ENCODE results near the gene GSTM2. TPM values are rescaled to one million over a fixed set of nuclear protein-coding genes. Genes with fewer than 3 reads are reported as not detected.
A peak's percentile ranks its signal among the peaks of the same experiment; 100 is the strongest.
"Not testable (repeated sequence)": the region's sequence is repeated elsewhere in the genome, so short reads cannot be mapped to it uniquely, and the experiment has no call there.

GSTM2 gene
- total RNA-seq, 1 donor from 2014 or later = 15.1 TPM

DNA sequence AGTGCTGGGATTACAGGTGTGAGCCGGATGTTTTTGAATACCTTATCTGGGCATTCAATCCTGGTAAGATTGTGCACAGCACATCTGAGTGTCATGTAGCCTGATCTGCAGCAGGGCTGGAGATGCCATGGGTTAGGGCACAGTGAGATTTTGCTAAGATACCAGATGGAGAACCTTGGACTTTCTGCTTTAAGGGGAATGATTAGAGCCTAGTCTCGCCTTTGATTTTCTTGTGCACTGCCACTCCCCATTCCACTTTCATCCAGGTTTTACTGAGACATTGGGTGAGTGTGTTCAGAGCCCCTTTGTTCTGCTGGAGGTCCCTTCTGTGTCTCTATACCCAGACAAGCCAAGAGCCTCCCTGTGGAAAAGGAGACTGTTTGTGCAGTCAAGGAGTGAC lies 6.0 kb downstream of the GSTM2 start:
- DNase-seq (ENCODE audit: low spot score) = not testable (repeated sequence)

GRCh38 chr1:109676683-109677381 lies 9.0 kb downstream of the GSTM2 start:
- not testable (repeated sequence) for DNase-seq (ENCODE audit: low spot score); ATAC-seq

More for the DNA sequence above, 6.0 kb downstream of the GSTM2 start:
- ATAC-seq = not testable (repeated sequence)

DNA sequence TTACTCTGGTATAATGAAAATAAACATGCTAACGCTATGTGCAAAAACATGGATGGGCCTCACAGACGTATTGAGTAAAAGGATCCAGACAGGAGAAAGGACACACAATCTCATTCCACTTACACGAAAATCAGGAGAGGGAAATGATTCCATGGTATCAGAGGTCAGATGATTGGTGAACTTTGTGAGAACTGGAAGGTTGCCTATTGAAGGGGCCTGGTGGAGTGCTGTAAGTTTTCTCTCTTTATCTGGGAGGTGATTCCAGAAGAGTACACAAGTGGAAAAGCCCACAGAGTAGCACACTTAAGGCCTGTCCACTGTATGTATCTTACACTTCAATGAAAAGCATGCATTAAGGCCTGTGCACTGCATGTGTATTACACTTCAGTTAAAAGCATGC lies 9.6 kb downstream of the GSTM2 start:
- ATAC-seq = no peak
- DNase-seq (ENCODE audit: low spot score) = no peak

GRCh38 chr1:109678637-109679036 lies 10.8 kb downstream of the GSTM2 start:
- ATAC-seq; DNase-seq (ENCODE audit: low spot score): not testable (repeated sequence)

GRCh38 chr1:109684777-109685176 lies 16.9 kb downstream of the GSTM2 start:
- not testable (repeated sequence) for ATAC-seq; DNase-seq (ENCODE audit: low spot score)

GRCh38 chr1:109685399-109685798 lies 17.5 kb downstream of the GSTM2 start:
- not testable (repeated sequence) for ATAC-seq; DNase-seq (ENCODE audit: low spot score)

DNA sequence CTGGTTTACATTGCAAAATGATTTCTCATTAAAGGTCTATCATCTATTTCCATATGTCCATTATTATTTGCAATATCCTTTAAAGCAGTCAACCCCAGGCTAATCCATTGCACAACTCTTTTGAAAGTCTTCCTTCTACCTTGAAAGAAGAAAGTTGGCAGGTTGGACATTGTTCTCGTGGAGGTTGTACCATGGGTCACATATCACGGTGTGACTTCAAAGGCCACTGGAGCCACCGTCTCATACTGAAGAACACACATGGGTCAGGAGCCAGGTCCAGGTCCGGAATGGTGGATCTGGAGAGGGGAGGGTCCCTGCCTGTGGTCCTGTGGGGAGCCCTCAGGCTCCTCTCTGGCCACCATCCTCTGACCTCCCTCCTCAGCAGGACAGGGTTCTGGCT lies 18.0 kb downstream of the GSTM2 start:
- DNase-seq (ENCODE audit: low spot score); ATAC-seq: not testable (repeated sequence)

GRCh38 chr1:109687109-109687508 lies 19.3 kb downstream of the GSTM2 start:
- DNase-seq (ENCODE audit: low spot score); ATAC-seq: not testable (repeated sequence)

- ATAC-seq (no peak), DNase-seq (ENCODE audit: low spot score) (no peak)
Measured at GRCh38 chr1:109687641-109688499, 20.0 kb downstream of the GSTM2 start, which contains the start of gene GSTM1. GSTM1 (plus strand) TSS chr1:109687817; CDS start chr1:109687874, 57 bp downstream.

GRCh38 chr1:109689844-109690405 lies 22.1 kb downstream of the GSTM2 start:
- ATAC-seq (no peak), DNase-seq (ENCODE audit: low spot score) (no peak)

DNA sequence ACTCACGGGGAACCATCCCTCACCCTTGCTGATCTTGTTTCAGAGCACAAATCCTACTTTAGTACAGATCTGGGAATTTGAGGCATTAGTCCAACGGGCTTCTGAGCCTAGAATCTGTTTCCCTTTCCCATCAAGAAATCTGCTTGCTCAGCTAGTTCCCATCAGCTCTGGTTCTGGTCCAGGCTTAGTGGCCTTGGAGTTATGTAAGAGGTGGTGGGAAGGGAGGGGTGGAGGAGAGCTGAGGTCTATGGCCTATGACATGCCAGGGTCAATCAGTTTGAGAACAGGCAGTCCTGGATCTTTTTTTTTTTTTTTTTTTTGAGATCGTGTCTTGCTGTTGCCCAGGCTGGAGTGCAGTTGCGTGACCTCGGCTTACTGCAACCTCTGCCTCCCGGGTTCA lies 23.9 kb downstream of the GSTM2 start:
- no peak for DNase-seq (ENCODE audit: low spot score)
- ATAC-seq = no peak

GRCh38 chr1:109694400-109694799 lies 26.5 kb downstream of the GSTM2 start:
- not testable (repeated sequence) for DNase-seq (ENCODE audit: low spot score); ATAC-seq

DNA sequence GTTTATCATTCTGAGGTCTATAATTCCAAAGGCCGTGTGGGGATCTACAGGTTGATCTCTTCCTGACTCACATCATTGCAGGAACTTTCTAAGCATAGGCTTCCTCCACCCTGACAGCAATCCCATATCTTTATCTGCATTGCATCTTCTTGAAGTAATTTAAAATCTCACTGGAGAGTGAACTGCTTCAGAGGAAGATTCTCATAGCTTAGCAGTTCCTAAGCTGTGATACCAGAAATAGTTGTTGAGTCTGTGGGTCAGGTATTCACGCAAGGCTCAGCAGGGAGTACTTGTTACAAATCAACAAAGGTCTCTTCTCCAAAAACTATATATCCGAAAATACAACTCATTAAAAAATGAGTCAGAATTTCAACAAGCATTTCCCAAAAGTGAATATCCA lies 27.3 kb downstream of the GSTM2 start:
- not testable (repeated sequence) for ATAC-seq; DNase-seq (ENCODE audit: low spot score)

- ATAC-seq (no peak), DNase-seq (ENCODE audit: low spot score) (no peak)
Measured at GRCh38 chr1:109697066-109697465, 29.2 kb downstream of the GSTM2 start.

DNA sequence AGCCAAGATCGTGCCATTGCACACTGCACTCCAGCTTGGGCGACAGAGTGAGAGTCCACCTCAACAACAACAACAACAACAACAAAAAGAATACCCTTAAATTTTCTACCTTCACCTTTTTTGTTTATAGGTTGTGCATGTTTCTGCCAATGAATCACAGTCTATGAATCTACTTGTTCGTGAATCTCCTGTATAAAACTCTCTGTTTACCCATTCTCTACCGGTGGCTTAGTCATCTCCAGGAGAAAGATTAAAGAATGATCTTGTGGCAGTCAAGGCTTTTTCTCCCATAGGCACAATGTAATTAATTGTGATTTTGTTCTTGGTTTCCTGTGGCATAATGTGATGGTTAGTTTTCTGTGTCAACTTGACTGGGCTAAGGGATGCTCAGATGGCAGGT lies 30.0 kb downstream of the GSTM2 start:
- not testable (repeated sequence) for DNase-seq (ENCODE audit: low spot score); ATAC-seq

DNA sequence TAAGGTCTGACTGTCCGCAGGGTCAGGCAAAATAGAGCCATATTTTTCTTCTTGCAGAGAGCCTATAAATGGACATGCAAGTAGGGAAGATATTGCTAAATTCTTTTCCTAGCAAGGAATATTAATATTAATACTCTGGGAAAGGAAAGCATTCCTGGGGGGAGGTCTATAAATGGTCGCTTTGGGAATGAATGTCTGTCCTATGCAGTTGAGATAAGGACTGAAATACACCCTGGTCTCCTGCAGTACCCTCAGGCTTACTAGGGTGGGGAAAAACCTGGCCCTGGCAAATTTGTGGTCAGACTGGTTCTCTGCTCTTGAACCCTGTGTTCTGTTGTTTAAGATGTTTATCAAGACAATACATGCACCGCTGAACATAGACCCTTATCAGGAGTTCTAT lies 35.1 kb downstream of the GSTM2 start:
- DNase-seq (ENCODE audit: low spot score); ATAC-seq: not testable (repeated sequence)

DNA sequence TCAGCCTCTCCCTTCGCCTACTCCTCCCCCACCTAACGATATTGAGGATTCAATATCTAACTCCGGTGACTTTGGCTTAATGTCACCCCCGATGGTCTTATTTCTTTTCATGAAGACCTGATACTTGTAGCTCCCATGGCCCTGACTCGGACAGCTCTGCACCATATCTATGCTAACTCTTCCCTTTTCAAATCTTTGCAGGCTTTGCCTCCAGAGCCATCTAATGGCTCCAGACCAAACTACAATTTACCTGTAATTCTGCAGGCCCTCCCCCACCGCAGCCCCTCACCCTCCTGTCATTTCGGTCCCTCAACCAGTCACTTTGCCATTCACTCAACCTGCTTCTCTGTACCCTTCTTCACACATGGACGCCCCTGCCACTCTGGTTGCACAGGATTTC lies 36.3 kb downstream of the GSTM2 start:
- DNase-seq (ENCODE audit: low spot score) = no peak
- no peak for ATAC-seq

DNA sequence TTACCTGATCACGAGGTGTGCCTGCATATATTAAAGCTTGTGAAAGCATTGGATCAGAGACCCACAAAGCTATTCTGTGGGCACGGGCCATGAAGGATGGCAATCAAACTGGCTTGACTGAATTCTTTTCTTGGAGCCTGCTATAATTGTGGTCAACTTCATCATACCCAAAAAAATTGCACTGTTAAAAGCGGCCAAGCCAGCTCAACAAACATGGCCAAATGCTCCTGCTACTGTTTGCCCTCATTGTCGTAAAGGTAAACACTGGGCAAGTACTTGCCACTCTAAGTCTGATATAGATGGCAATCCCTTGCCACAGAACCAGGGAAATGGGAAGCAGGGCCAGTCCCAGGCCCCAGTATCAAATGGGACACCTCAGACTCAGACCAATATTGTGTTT lies 37.6 kb downstream of the GSTM2 start:
- DNase-seq (ENCODE audit: low spot score) = no peak
- no peak for ATAC-seq

- DNase-seq (ENCODE audit: low spot score); ATAC-seq: not testable (repeated sequence)
Measured at GRCh38 chr1:109708949-109709348, 41.1 kb downstream of the GSTM2 start.

GRCh38 chr1:109709822-109710221 lies 42.0 kb downstream of the GSTM2 start:
- DNase-seq (ENCODE audit: low spot score) = not testable (repeated sequence)
- ATAC-seq = peak; percentile 46

All from left lobe of liver (tissue), 2 donors.